Fibroblast of gingiva (primary cell): ENCODE data around the gene CAPN2.
A peak's percentile ranks its signal among the peaks of the same experiment; 100 is the strongest.

ENCODE experiments used
- DNase-seq: peaks from one replicate; pipeline ENCODE4 v3.0.0-alpha.2; 2011; ENCODE audit warnings: low read depth

Gene CAPN2

GRCh38 chr1:223712194-223712849, at the start of gene CAPN2:
Gene CAPN2 (plus strand): TSS chr1:223712539. CDS start chr1:223712641, 102 bp downstream.
- DNase-seq: peak; percentile 89

GRCh38 chr1:223662943-223663342, 49.4 kb upstream of the CAPN2 start:
- no peak for DNase-seq

GRCh38 chr1:223664106-223664505, 48.2 kb upstream of the CAPN2 start:
- no peak for DNase-seq

GRCh38 chr1:223665592-223666312, 46.6 kb upstream of the CAPN2 start, which contains the start of gene CAPN8:
Gene CAPN8 (minus strand): TSS chr1:223665701. CDS start chr1:223665646, 55 bp downstream.
- no peak for DNase-seq

GRCh38 chr1:223667484-223668182, 44.7 kb upstream of the CAPN2 start:
- DNase-seq: no peak

GRCh38 chr1:223669003-223669795, 43.1 kb upstream of the CAPN2 start:
- no peak for DNase-seq

GRCh38 chr1:223670458-223671159, 41.7 kb upstream of the CAPN2 start:
- DNase-seq: no peak

- DNase-seq: no peak
Observed at GRCh38 chr1:223674119-223674890, 38.0 kb upstream of the CAPN2 start.

- no peak for DNase-seq
Observed at GRCh38 chr1:223678841-223679240, 33.5 kb upstream of the CAPN2 start.

- DNase-seq: no peak
Observed at GRCh38 chr1:223680188-223680587, 32.2 kb upstream of the CAPN2 start.

- DNase-seq: no peak
Observed at GRCh38 chr1:223682502-223682901, 29.8 kb upstream of the CAPN2 start.

GRCh38 chr1:223683586-223684487, 28.5 kb upstream of the CAPN2 start:
- DNase-seq: no peak

- no peak for DNase-seq
Observed at GRCh38 chr1:223684488-223684792, 27.9 kb upstream of the CAPN2 start.

- DNase-seq: no peak
Observed at GRCh38 chr1:223691121-223691520, 21.2 kb upstream of the CAPN2 start.

- DNase-seq: no peak
Observed at GRCh38 chr1:223695014-223695548, 17.3 kb upstream of the CAPN2 start.

GRCh38 chr1:223695941-223696340, 16.4 kb upstream of the CAPN2 start:
- no peak for DNase-seq

GRCh38 chr1:223700388-223700918, 11.9 kb upstream of the CAPN2 start:
- DNase-seq: peak; percentile 37

- peak; percentile 94 for DNase-seq
Observed at GRCh38 chr1:223700942-223701637, 11.2 kb upstream of the CAPN2 start.
